ENCODE data around the gene S100A2.

S100A2 gene

GRCh38 chr1:153565529-153566374 lies at the start of gene S100A2:
Gene S100A2, minus strand, starts transcription at chr1:153565844. Its CDS starts 1,967 bp downstream, at chr1:153563877.
- peak in 1 of 4 experiments; percentile 54 for DNase-seq (ENCODE audit: low read depth in 4 of 4, low spot score in 1 of 4)

- no peak for DNase-seq (ENCODE audit: low read depth in 4 of 4, low spot score in 1 of 4)
Measured at GRCh38 chr1:153615406-153615805, 49.8 kb upstream of the S100A2 start.

GRCh38 chr1:153614906-153615305 lies 49.3 kb upstream of the S100A2 start:
- no peak for DNase-seq (ENCODE audit: low read depth in 4 of 4, low spot score in 1 of 4)

GRCh38 chr1:153614189-153614900 lies 48.7 kb upstream of the S100A2 start:
- DNase-seq (ENCODE audit: low read depth in 4 of 4, low spot score in 1 of 4), result no peak

- no peak for DNase-seq (ENCODE audit: low read depth in 4 of 4, low spot score in 1 of 4)
Measured at GRCh38 chr1:153613406-153613805, 47.8 kb upstream of the S100A2 start.

GRCh38 chr1:153612755-153613331 lies 47.2 kb upstream of the S100A2 start, which contains the start of gene S100A16:
Gene S100A16, minus strand, starts transcription at chr1:153613137. Its CDS starts 4,986 bp downstream, at chr1:153608151.
- no peak for DNase-seq (ENCODE audit: low read depth in 4 of 4, low spot score in 1 of 4)

GRCh38 chr1:153612111-153612754 lies 46.6 kb upstream of the S100A2 start:
- no peak for DNase-seq (ENCODE audit: low read depth in 4 of 4, low spot score in 1 of 4)

GRCh38 chr1:153611356-153611755 lies 45.7 kb upstream of the S100A2 start:
- DNase-seq (ENCODE audit: low read depth in 4 of 4, low spot score in 1 of 4), result no peak

GRCh38 chr1:153610811-153611301 lies 45.2 kb upstream of the S100A2 start:
- no peak for DNase-seq (ENCODE audit: low read depth in 4 of 4, low spot score in 1 of 4)

GRCh38 chr1:153610334-153610733 lies 44.7 kb upstream of the S100A2 start:
- no peak for DNase-seq (ENCODE audit: low read depth in 4 of 4, low spot score in 1 of 4)

- DNase-seq (ENCODE audit: low read depth in 4 of 4, low spot score in 1 of 4), result no peak
Measured at GRCh38 chr1:153609585-153609907, 43.9 kb upstream of the S100A2 start.

- no peak for DNase-seq (ENCODE audit: low read depth in 4 of 4, low spot score in 1 of 4)
Measured at GRCh38 chr1:153608742-153609584, 43.3 kb upstream of the S100A2 start.

- DNase-seq (ENCODE audit: low read depth in 4 of 4, low spot score in 1 of 4), result no peak
Measured at GRCh38 chr1:153608089-153608682, 42.5 kb upstream of the S100A2 start.

GRCh38 chr1:153607381-153607780 lies 41.7 kb upstream of the S100A2 start:
- DNase-seq (ENCODE audit: low read depth in 4 of 4, low spot score in 1 of 4), result no peak

GRCh38 chr1:153606194-153606593 lies 40.5 kb upstream of the S100A2 start:
- no peak for DNase-seq (ENCODE audit: low read depth in 4 of 4, low spot score in 1 of 4)

- DNase-seq (ENCODE audit: low read depth in 4 of 4, low spot score in 1 of 4), result no peak
Measured at GRCh38 chr1:153602749-153603148, 37.1 kb upstream of the S100A2 start.

GRCh38 chr1:153599847-153600246 lies 34.2 kb upstream of the S100A2 start:
- no peak for DNase-seq (ENCODE audit: low read depth in 4 of 4, low spot score in 1 of 4)

GRCh38 chr1:153598309-153599172 lies 32.9 kb upstream of the S100A2 start:
- no peak for DNase-seq (ENCODE audit: low read depth in 4 of 4, low spot score in 1 of 4)

- DNase-seq (ENCODE audit: low read depth in 4 of 4, low spot score in 1 of 4), result no peak
Measured at GRCh38 chr1:153597206-153597605, 31.6 kb upstream of the S100A2 start.
